BE2C (cell line): Measurements from ENCODE around the gene MAPK6.
"Not testable (repeated sequence)": the region's sequence is repeated elsewhere in the genome, so short reads cannot be mapped to it uniquely, and the experiment has no call there.

Experiments
- DNase-seq: peaks from one replicate; pipeline ENCODE4 v3.0.0-alpha.2; 2020
- H3K27me3 ChIP-seq: fragments of 250-450 bp; sonication (Bioruptor Pico); 2 replicates; pipeline ENCODE4 v1.5.1; 2020; ENCODE audit warnings: mild to moderate bottlenecking
- H3K36me3 ChIP-seq: fragments of 250-450 bp; sonication (Bioruptor Pico); 2 replicates; pipeline ENCODE4 v1.5.1; 2020; ENCODE audit warnings: mild to moderate bottlenecking
- H3K4me1 ChIP-seq: fragments of 250-450 bp; sonication (Bioruptor Pico); 2 replicates; pipeline ENCODE4 v1.5.1; 2020
- H3K4me3 ChIP-seq: 2 replicates; pipeline ENCODE4 v1.5.1; 2011; ENCODE audit warnings: low read depth, low read length
- H3K9me3 ChIP-seq: fragments of 250-450 bp; sonication (Bioruptor Pico); 2 replicates; pipeline ENCODE4 v1.5.1; 2020
- CTCF ChIP-seq: IDR thresholded peaks from 2 replicates; pipeline ENCODE4 v1.5.1; 2012; ENCODE audit warnings: mild to moderate bottlenecking, low read depth, low read length

MAPK6 gene

GRCh38 chr15:52050416-52050815, 31.4 kb downstream of the MAPK6 start:
- Histone ChIP-seq H3K36me3 (peaks cover 38% of the 10 kb centered on the region), H3K4me1 (no peaks in the 10 kb centered on the region), H3K27me3 (no peaks in the 10 kb centered on the region), H3K4me3 (no peak overlapping the region), H3K9me3 (no peaks in the 10 kb centered on the region)
- no peak for DNase-seq
- no peak for TF ChIP-seq CTCF

GRCh38 chr15:52052066-52052935, 33.3 kb downstream of the MAPK6 start:
- no peaks in the 10 kb centered on the region for H3K4me1 ChIP-seq
- H3K4me3 ChIP-seq: no peak overlapping the region
- DNase-seq: no peak
- H3K36me3 ChIP-seq: peaks cover 36% of the 10 kb centered on the region
- H3K9me3 ChIP-seq: no peaks in the 10 kb centered on the region
- H3K27me3 ChIP-seq: no peaks in the 10 kb centered on the region
- TF ChIP-seq CTCF: no peak

GRCh38 chr15:52054381-52054780, 35.4 kb downstream of the MAPK6 start:
- H3K36me3 ChIP-seq: peaks cover 44% of the 10 kb centered on the region
- H3K9me3 ChIP-seq: no peaks in the 10 kb centered on the region
- no peaks in the 10 kb centered on the region for H3K4me1 ChIP-seq
- no peak for TF ChIP-seq CTCF
- no peak for DNase-seq
- no peak overlapping the region for H3K4me3 ChIP-seq
- no peaks in the 10 kb centered on the region for H3K27me3 ChIP-seq

GRCh38 chr15:52054858-52055257, 35.8 kb downstream of the MAPK6 start:
- H3K4me3 ChIP-seq, H3K4me1 ChIP-seq, DNase-seq, H3K9me3 ChIP-seq, H3K27me3 ChIP-seq: not testable (repeated sequence)
- peaks cover 46% of the 10 kb centered on the region for H3K36me3 ChIP-seq

- Histone ChIP-seq H3K4me3 (no peak overlapping the region), H3K9me3 (no peaks in the 10 kb centered on the region), H3K27me3 (no peaks in the 10 kb centered on the region), H3K4me1 (no peaks in the 10 kb centered on the region), H3K36me3 (peaks cover 49% of the 10 kb centered on the region)
- no peak for DNase-seq
- no peak for TF ChIP-seq CTCF
Measured at GRCh38 chr15:52056001-52056400, 37.0 kb downstream of the MAPK6 start.

GRCh38 chr15:52056496-52056895, 37.5 kb downstream of the MAPK6 start:
- Histone ChIP-seq H3K36me3 (peaks cover 50% of the 10 kb centered on the region), H3K4me1 (no peaks in the 10 kb centered on the region), H3K4me3 (no peak overlapping the region), H3K27me3 (no peaks in the 10 kb centered on the region), H3K9me3 (no peaks in the 10 kb centered on the region)
- TF ChIP-seq CTCF: no peak
- no peak for DNase-seq
